GM18951 (cell line): ENCODE results near the gene PIGU.

ENCODE experiments used
- POLR2A ChIP-seq: IDR thresholded peaks from 4 replicates; pipeline ENCODE4 v1.6.1; 2011; ENCODE audit warnings: mild to moderate bottlenecking; ENCODE audit not compliant: insufficient read length, insufficient read depth; ENCODE audit errors: extremely low read depth
- in situ Hi-C: fragments of 300-500 bp; cut with MboI; formaldehyde crosslinking; loops from one replicate; pipeline ENCODE4 v1.12.0; 2022; ENCODE audit warnings: low sequenced_read_pairs, mixed read lengths, inconsistent platforms; ENCODE audit not compliant: unreplicated experiment

PIGU gene

DNA sequence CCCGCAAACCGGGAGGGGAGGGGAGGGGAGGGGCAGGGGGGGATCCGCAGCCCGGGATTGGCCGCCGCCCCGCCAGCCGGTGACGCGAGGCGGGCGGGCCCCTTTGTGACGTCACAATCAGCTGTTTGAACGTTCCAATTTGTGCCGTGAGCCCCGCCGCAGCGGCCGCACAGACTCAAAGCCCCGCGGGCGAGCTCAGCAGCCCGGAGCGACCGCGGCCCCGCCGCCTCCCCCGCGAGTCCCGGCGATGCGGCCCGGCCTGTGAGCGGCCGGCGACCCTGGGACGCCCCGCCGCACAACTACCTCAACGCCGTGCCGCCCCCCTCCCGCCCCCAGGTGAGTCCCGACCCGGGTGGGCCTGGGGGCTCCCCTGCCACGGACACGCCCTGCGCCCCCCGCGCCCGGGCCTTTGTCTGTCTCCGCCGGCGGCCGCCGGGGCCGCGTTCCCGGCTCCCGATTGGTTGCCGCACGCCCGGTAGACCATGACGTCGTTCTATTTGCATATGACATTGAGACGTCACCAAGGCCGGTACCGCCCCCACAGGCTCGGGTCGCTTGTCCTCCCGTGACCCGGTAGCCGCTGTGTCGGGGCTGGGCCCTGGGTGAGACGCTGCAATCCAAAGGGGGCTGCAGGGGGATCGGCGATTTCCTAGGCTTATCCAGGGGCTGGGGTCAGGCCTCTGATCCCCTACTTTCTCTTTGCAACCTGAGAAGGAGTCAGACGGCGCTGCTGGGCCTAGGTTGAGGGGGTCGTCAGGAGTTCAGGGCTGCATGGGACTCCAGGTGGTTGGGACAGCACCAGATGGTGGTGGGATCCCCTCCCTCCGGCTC is 27.5 kb upstream of the PIGU start, which contains the start of gene TP53INP2:
Gene TP53INP2, plus strand, starts transcription at position 168 of the 831 bp plus-strand sequence. CDS start 4,396 bp downstream, outside the sequence.
- peak; percentile 62 for TF ChIP-seq POLR2A
- in situ Hi-C loops, result loop anchor here (10.0 kb wide), 1 partner anchor 170 kb away; no protein-coding TSS in a partner anchor

DNA sequence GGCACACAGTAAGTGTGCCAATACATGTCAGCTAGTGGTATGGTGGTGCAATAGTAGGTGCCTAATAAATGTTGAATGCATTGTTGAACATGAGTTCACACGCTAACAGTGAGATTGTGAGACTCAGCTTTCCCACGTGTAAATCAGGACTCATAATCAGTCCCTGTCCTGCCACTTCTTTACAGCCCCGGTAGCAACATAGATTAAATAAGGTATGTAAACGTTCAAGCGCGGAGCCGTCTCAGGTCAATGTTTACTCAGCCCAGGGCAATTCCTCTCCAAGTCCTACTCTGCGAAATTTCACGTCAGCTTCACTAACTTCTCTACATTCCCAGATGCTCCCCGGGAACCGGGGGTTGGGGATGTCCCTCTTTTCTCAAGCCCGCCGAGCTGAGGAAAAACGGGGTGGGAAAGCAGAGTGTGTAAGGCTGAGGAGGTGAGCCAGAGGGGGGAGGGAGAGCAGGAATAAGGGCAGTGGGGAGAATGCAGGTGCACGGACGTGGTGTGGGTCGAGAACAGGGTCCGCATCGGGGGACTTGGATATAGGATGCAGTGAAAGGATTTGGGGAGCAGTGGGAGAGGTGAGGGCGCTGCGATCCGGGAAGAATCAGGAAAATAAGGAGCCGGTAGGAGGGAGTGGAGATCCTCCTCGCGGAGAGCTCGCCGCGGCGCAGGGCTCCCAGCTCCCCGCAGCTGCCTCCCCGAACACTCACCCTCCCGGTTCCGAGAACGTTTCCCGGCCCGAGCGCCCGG is 26.7 kb upstream of the PIGU start:
- in situ Hi-C loops, result loop anchor here (10.0 kb wide), 1 partner anchor 169 kb away; no protein-coding TSS in a partner anchor
- no peak for TF ChIP-seq POLR2A

DNA sequence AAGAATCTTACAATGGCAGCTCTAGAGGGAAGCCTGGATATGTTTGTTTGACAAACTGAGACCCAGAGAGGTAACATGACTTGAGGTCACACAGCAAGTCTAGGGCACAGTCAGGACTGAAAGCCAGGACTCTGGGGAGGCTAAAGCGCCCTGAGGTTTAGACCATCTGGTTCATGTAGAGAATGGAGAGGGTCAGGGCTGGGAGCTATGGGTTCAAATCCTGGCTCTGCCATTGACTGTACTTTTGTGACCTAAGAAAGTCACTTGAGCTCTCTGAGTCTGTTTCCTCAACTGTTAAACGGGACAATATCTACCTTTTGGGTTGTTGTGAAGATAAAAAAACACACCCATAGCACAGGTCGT is 26.1 kb upstream of the PIGU start:
- in situ Hi-C loops, result loop anchor here (10.0 kb wide), 1 partner anchor 168 kb away; no protein-coding TSS in a partner anchor
- TF ChIP-seq POLR2A, result no peak

DNA sequence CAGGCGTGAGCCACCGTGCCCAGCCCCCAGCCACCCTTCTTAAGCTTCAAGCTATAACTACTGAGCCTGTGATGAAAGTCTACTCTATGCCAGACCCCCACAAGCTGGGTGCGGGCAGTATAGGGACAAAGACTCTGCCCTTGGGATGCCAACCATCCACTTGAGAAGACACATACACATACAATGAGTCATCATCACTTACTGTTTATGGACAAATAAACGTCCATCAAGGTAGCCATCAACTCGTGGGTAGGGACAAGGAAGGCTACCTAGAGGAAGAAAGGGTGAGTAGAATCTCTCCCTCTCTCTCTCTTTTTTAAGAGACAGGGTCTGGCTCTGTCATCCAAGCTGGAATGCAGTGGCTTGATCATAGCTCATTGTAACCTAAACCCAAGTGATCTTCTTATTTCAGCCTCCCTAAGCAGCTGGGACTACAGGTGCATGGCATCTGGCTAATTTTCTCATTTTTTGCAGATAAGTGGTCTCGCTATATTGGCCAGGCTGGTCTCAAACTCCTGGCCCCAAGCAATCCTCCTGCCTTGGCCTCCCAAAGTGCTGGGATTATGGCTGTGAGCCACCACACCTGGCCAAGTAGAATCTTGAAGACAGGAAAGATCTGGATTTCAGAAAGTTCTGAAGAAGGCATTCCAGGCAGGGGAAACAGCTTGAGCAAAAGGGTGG is 24.7 kb upstream of the PIGU start:
- in situ Hi-C loops, result loop anchor here (10.0 kb wide), 1 partner anchor 167 kb away; no protein-coding TSS in a partner anchor
- TF ChIP-seq POLR2A, result no peak

DNA sequence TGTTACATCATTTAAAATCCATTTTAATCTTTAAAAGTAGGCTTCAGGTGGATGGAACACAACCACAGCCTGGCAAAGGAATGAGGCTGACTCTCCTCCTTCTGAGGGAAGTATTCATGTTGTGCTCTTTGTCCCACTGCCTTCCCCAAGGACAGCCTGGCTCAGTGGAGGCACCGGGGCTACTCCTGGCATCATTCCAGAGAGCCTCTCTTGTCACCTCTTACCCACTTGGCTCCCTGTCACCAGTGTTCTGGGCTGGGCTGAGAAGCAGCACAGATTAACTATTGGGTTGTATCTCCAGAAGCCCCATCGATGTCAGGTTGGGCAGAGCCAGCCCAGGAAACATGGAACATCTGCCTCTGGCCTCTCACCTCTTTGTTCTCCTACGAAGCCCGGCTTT is 16.5 kb upstream of the PIGU start:
- in situ Hi-C loops, result no loop called here
- no peak for TF ChIP-seq POLR2A

DNA sequence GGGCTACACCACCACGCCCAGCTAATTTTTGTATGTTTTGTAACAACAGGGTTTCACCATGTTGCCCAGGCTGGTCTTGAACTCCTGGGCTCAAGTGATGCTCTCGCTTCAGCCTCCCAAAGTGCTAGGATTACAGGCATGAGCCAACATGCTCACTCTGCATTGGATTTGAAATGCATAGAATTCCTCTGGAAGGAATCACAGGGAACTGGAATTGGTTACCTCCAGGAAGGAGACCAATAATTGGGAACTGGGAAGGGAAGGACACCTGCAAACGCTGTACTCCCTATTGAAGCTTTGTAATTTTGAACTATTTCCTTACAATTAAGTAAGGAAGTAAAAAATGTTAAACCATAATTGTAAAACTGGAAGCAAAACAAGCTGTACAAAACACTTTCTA is 14.9 kb upstream of the PIGU start:
- TF ChIP-seq POLR2A, result no peak
- in situ Hi-C loops, result no loop called here

DNA sequence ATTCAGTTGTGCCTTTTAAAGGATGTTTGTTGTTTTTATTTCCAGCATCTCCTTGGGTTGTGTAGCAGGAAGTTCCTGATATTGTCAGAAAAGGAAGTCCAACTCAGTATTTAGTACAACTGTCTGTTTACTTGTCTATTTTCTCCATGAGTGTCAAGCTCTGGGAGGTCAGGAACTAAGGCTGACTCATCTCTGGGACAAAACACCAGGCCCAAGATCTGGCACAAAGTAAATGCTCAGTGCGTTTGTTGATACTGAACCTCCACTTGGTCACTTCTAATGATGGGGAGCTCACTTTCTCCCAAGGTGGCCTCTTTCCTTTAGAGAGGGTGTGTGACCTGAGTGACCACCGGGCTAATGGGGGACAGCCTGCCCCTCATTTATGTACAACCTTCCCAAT is 12.6 kb upstream of the PIGU start:
- TF ChIP-seq POLR2A, result no peak

DNA sequence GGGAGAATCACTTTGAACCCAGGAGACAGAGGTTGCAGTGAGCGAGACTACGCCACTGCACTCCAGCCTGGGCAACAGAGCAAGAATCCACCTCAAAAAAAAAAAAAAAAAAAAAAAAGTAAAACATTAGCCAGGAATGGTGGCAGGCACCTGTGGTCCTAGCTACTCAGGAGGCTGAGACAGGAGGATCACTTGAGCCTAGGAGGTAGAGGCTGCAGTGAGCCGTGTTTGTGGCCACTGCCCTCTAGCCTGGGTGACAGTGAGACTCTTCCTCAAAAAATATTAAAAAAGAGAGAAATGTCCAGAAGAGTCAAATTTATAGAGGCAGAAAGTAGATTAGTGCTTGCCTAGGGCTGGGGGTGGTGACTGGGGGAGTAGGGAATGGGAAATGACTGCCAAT is 6.8 kb upstream of the PIGU start:
- in situ Hi-C loops, result no loop called here
- no peak for TF ChIP-seq POLR2A

More for the DNA sequence above, 12.6 kb upstream of the PIGU start:
- in situ Hi-C loops, result no loop called here

DNA sequence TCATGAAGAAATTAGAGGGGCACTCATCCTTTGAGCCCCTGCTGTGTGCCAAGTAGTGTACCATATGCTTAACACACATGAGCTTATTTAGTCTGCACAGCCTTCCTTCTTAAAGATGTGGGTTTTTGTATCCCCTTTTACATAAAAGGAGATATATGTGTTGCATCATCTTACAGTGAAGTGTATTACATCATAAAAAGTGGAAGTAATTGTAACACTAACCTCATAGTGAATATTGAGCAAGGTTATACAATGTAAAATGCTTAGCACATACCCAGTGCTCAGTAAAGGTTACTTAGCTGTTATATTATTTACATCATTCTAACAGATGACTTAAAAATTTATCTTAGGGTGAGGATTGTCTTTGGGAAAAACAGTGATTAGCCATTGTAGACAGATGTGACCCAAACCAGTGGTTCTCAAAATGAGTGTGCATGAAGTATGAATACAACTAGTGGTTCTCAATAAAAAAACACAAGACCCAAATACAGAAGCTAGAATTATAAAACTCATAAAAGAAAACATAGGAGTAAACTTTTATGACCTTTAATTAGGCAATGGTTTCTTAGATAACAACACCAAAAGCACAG is 3.8 kb upstream of the PIGU start:
- in situ Hi-C loops, result no loop called here

DNA sequence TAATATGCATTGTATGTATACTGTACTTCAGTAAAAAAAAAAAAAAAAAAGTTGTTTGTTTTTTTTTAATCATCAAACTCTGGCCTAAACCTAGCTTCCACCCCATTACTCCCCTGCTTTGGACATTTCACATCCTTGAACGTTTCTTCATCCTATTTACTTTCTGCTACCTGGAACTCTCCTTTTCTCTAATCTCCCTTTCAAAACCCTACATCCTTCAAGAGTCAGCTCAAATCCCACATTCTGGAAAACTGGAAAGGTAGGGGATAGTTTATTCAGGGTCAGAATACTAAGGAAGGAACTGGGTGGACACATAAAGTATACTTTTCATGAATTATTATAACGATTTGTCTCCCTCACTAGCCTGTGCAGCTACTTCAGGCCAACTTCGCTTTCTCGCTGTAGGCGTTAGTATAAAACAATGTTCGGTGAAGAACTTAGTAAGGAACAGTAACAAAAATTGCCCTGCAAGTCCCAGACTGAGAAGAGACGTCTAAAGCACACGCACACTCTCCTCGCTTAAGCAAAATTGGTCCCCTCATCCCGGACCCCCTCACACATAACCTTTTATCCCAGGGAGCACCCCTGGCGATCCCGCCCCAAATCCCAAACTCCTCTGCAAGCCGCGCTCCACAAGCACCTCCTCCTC is 775 bp downstream of the PIGU start:
- no peak for TF ChIP-seq POLR2A
- in situ Hi-C loops, result no loop called here

More for the DNA sequence above, 3.8 kb upstream of the PIGU start:
- no peak for TF ChIP-seq POLR2A

DNA sequence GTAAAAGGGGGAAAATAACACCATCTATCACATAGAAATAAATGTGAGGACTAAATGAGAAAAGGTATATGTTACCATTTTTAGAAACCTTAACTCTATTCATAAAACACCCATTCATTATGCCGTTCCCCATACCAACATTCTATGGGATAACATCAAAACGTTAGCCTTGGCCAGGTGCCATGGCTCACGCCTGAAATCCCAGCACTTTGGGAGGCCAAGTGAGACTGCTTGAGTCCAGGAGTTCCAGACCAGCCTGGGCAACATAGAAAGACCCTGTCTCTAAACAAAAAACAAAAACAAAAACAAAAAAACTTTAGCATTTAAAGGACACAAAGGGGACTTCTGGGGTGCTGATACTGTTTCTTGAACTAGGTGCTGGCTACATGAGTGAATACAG is 1.3 kb downstream of the PIGU start:
- TF ChIP-seq POLR2A, result no peak
- in situ Hi-C loops, result no loop called here

DNA sequence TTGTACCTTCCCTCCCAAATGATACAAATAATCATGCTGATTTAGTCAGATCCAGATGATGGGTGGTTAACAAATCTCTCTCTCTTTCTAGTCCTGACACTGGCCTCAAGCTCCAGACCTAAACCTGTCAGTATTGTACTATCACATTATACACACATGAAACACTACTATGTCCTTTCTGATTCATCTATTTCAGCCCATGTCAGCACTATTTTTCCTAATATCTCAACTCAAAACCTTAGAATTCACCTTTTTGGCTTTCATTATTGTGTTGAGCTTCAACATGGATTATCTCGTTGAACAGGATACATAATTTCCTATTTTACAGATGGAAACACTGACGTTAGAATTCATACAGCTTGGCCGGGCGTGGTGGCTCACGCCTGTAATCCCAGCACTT is 3.5 kb downstream of the PIGU start:
- in situ Hi-C loops, result no loop called here
- no peak for TF ChIP-seq POLR2A
